OCI-LY7 (cell line): ENCODE results near the gene TPCN2.

Source experiments
- EZH2phosphoT487 ChIP-seq: fragments of 200-600 bp; sonication (generic); IDR thresholded peaks from 2 replicates; pipeline ENCODE4 v1.6.1; 2018; ENCODE audit warnings: low read depth, borderline replicate concordance, mild to moderate bottlenecking, mixed run types, antibody characterized with exemption, low read length, moderate library complexity, mixed read lengths
- TF ChIP-seq, protein P1 (sequence below): fragments of 200-600 bp; sonication (generic); conservative IDR thresholded peaks from 2 replicates; pipeline ENCODE4 v1.5.1; 2014; ENCODE audit warnings: mild to moderate bottlenecking, antibody characterized with exemption, low read length, moderate library complexity, mixed read lengths

DNA sequence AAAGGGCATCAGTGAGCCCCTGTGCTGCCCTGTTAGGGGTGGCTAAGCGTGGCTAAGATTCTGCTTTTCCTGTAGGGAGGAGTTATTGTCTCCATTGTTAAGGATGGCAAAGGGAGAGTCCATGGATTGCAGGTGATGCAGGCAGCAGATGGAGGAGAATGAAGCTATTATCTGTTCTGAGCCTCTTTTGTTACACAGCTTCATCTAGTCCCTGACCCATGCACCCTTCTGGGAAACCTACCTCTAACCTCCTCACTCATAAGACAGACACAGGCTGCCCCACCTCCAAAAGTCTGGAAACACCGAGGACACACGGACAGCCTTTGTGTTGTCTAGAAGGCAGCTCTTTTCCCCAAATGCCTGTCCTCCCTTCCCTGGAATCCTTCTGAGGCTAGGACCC lies 120.7 kb downstream of the TPCN2 start:
- TF ChIP-seq, protein P1, sequence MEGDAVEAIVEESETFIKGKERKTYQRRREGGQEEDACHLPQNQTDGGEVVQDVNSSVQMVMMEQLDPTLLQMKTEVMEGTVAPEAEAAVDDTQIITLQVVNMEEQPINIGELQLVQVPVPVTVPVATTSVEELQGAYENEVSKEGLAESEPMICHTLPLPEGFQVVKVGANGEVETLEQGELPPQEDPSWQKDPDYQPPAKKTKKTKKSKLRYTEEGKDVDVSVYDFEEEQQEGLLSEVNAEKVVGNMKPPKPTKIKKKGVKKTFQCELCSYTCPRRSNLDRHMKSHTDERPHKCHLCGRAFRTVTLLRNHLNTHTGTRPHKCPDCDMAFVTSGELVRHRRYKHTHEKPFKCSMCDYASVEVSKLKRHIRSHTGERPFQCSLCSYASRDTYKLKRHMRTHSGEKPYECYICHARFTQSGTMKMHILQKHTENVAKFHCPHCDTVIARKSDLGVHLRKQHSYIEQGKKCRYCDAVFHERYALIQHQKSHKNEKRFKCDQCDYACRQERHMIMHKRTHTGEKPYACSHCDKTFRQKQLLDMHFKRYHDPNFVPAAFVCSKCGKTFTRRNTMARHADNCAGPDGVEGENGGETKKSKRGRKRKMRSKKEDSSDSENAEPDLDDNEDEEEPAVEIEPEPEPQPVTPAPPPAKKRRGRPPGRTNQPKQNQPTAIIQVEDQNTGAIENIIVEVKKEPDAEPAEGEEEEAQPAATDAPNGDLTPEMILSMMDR, result no peak
- no peak for TF ChIP-seq EZH2phosphoT487
